Fibroblast of villous mesenchyme (primary cell): Measurements from ENCODE around the gene ZNF772. TPM values are rescaled to one million over a fixed set of nuclear protein-coding genes. Genes with fewer than 3 reads are reported as not detected.
"Not testable (repeated sequence)": the region's sequence is repeated elsewhere in the genome, so short reads cannot be mapped to it uniquely, and the experiment has no call there.

ENCODE experiments used
- DNase-seq: peaks from one replicate; pipeline ENCODE4 v3.0.0-alpha.2; 2010; ENCODE audit warnings: low read depth
- H3K4me3 ChIP-seq: 2 replicates; pipeline ENCODE4 v1.5.1; 2011; ENCODE audit warnings: low read depth, mild to moderate bottlenecking, low read length
- CTCF ChIP-seq: IDR thresholded peaks from 2 replicates; pipeline ENCODE4 v1.5.1; 2012; ENCODE audit warnings: low read depth, mild to moderate bottlenecking, low read length; ENCODE audit not compliant: insufficient read depth
- total RNA-seq: library from RNA; depleted of rRNA; stranded (reverse); fragments of >200 nt; gene quantifications from 2 replicates; pipeline ENCODE4 v1.2.3, GENCODE V29; 2012

ZNF772 gene
- total RNA-seq: 10.8 and 16.1 TPM in 2 replicates

- peak; percentile 79 for TF ChIP-seq CTCF
- DNase-seq: peak; percentile 96
- peak within 1 kb of the TSS; percentile 70 for H3K4me3 ChIP-seq
Measured at GRCh38 chr19:57477191-57478008, at the start of gene ZNF772. Gene ZNF772 (minus strand): TSS chr19:57477566. CDS start chr19:57477309, 257 bp downstream.

GRCh38 chr19:57518021-57518420, 40.7 kb upstream of the ZNF772 start:
- not testable (repeated sequence) for H3K4me3 ChIP-seq, DNase-seq

DNA sequence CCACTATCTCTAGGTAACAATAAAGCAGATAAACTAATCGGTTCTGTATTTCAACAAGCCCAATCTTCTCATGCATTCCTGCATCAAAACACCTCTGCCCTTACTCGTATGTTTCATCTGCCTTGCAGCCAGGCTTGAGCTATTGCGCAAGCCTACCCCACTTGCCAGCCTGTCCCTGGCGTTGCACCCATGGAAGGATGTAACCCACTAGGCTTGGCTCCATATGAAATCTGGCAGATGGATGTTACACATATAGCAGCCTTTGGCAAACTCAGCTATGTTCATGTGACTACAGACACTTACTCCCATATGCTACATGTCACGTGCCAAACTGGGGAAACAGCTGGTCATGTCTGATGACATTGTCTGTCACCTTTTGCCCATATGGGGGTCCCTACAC, 37.9 kb upstream of the ZNF772 start:
- no peak for TF ChIP-seq CTCF
- no peak for DNase-seq

GRCh38 chr19:57512845-57513244, 35.5 kb upstream of the ZNF772 start:
- peak; percentile 18 for DNase-seq
- H3K4me3 ChIP-seq: no peak overlapping the region
- no peak for TF ChIP-seq CTCF

More for the DNA sequence above, 37.9 kb upstream of the ZNF772 start:
- H3K4me3 ChIP-seq: no peak overlapping the region

DNA sequence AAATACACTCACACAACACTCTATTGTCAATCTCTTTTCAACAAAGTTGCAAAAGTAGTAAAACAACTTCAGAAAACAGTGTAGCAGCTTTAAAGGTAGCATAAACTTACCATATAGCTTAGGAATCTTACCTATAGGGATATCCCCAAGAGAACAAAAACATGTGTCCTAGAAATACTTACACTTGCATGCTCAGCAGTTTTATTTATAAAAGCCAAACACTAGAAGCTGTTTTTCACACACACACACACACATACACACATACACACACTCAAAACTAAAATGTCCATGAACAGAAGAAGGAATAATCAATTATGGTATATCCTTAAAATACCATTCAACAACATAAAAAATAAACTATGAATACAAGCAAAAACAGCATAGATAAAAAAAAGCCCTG, 34.1 kb upstream of the ZNF772 start:
- DNase-seq: no peak
- no peak overlapping the region for H3K4me3 ChIP-seq
- no peak for TF ChIP-seq CTCF

- DNase-seq: no peak
- no peak overlapping the region for H3K4me3 ChIP-seq
- no peak for TF ChIP-seq CTCF
Measured at GRCh38 chr19:57506163-57506562, 28.8 kb upstream of the ZNF772 start.

DNA sequence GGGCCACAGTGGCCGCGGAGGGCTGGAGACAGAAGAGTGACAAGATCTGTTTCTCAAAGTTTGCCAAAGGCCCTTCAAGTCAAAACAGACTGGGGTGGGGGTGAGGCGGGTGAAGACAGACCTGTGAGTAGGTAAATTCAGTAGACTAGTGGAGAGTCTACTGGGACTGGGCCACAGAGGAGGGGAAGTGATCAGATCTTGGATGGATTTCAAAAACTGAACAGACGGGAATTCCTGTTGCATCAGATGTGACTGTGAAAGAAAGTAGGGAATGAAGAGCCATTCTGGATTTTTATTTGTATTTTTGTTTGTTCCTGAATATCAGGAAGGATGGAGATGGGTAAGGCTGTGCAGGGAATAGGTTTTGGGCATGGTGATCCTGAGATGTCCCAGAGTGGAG, 23.0 kb upstream of the ZNF772 start:
- H3K4me3 ChIP-seq: peak overlapping the region; percentile 59
- DNase-seq: peak; percentile 39

DNA sequence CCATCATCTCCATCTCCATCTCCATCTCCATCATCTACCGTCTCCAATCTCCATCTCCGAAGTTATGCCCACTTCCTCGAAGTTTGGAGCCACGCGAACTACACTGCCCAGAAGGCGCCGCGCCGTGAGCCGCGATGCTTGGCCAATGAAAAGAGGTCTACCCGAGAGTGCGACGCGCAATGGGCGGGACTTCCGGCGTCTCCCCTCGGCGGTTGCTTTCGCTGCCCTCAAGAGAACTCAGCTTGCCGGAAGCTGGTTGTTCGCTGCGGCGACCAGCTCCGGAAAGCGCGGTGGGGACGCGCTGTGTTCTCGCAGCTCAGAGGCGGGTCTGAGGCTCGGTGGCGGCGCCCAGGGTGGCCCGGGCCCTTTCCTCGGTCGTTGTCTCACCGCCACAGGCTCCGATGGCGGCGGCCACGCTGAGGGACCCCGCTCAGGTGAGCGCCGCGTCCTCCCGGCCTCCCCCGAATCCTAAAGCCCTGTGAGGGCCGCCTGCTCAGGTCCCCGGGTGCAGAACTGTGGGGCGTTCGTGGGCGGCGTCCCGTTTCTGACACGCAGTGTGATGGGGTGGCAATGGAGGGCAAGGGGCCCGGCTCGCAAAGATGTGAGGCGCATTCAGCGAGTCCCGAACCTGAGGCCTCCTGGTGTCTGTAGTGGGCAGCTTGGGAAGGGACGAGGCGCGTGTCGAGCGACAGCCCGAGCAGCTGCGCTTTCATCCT, 22.5 kb upstream of the ZNF772 start, which contains the start of gene ZNF773:
TSS of gene ZNF773 (plus strand) at position 259 of the 716 bp plus-strand sequence. CDS start at position 402, 143 bp downstream.
- peak; percentile 95 for DNase-seq
- peak within 1 kb of the TSS; percentile 71 for H3K4me3 ChIP-seq

GRCh38 chr19:57499332-57499679, 21.9 kb upstream of the ZNF772 start:
- not testable (repeated sequence) for DNase-seq, H3K4me3 ChIP-seq

DNA sequence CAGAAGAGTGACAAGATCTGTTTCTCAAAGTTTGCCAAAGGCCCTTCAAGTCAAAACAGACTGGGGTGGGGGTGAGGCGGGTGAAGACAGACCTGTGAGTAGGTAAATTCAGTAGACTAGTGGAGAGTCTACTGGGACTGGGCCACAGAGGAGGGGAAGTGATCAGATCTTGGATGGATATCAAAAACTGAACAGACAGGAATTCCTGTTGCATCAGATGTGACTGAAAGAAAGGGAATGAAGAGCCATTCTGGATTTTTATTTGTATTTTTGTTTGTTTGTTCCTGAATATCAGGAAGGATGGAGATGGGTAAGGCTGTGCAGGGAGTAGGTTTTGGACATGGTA, 10.9 kb upstream of the ZNF772 start:
- DNase-seq: peak; percentile 7
- peak overlapping the region; percentile 44 for H3K4me3 ChIP-seq
